Brain pericyte (primary cell): Measurements from ENCODE around the gene RPS4Y1.

Experiments
- DNase-seq: peaks from one replicate; pipeline ENCODE4 v3.0.0-alpha.2; 2012; ENCODE audit warnings: low read depth, low spot score

Gene RPS4Y1

GRCh38 chrY:2883561-2883960 lies 42.2 kb downstream of the RPS4Y1 start:
- no peak for DNase-seq

DNA sequence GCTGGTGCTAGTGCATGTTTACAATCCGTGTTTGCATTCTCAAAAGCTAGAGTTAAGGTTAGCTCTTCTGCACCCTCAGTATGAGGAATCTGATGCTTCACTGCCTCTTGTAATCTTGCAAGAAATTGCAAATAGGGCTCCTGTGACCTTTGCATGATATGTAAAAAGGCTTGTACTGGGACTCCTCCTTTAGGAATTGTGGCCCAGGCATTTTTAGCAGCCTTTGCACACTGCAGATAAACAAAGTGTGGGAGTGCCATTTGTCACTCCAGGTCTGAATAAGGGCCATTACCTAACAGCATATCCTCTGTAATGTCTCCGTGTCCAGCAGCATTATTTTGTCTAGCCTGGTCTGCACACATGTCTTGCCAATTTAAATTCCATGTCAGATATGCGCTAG lies 44.5 kb downstream of the RPS4Y1 start:
- DNase-seq = no peak

DNA sequence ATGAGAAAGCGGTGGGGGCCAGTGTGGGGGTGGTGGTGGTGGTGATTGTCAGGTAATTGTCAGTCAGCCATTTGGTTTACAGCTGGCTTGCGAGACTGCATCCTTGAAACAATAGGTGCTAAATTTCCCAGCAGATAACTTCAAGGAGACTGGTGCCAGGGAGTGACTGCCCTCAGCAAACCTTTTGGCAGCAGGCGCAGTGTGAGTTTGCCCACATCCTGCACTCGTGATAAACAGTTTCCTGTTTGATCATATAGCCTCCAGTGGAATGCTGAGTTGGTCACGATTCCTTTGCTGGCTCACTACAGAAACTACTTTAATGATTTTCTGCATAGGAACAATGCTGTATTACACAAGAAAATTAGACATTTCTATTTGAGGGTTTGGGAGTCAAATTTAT lies 46.0 kb downstream of the RPS4Y1 start:
- DNase-seq = no peak

DNA sequence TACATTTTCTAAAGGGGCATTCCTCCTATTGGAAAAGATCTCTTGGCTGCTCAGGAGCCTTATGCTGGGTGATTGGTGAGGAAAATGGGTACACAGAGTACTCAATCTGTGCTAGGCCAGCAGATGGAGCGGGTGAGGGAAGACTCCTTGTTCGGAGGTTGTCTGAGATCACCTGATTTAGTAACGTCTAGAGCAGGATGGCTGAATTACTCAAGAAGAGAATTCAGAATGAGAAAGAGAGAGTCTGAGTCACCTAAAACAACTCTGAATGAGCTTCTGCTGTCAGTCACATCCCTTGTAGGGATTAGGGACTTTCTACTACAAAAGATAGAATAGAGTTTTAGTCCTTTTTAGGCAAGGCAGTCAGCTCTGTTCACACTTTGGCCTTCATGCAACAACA lies 46.6 kb downstream of the RPS4Y1 start:
- DNase-seq = no peak

DNA sequence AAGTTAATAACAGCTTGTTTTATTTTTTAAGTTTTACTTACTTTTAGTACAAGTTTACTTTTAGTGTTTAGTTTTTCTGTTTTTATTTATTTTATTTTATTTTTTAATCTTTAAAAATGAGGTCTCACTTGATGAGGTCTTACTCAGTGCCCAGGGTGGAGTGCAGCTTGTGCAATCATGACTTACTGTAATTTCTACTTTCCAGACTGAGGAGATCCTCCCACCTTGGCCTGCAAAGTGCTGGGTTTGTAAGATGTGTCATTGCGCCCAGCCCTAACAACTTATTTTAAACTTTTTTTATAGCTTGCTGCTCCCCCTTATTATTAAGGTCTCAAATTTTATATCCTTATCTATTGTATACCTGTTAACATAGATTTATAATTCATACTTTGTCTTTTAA lies 52.1 kb downstream of the RPS4Y1 start:
- no peak for DNase-seq

DNA sequence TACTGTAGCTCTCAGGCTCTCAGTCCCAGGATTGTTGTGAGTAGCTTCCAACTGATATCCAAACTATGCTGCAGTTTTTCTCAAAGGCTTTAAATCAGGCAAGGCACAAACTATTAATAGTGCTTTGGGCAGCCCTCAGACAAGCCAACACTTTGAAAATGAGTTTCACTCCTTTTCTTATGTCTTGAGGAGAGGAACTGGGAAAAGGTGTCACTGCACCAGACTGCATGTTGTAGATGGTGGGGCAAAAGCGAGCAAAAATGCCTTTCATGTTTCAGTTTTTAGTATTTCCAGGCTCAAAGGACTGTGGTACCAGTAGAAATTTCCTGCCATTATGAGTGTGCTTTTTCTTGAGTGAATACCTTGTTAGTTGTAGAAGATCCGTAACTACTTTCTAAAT lies 54.6 kb downstream of the RPS4Y1 start:
- DNase-seq = no peak

GRCh38 chrY:2907356-2907755 lies 66.0 kb downstream of the RPS4Y1 start:
- no peak for DNase-seq

DNA sequence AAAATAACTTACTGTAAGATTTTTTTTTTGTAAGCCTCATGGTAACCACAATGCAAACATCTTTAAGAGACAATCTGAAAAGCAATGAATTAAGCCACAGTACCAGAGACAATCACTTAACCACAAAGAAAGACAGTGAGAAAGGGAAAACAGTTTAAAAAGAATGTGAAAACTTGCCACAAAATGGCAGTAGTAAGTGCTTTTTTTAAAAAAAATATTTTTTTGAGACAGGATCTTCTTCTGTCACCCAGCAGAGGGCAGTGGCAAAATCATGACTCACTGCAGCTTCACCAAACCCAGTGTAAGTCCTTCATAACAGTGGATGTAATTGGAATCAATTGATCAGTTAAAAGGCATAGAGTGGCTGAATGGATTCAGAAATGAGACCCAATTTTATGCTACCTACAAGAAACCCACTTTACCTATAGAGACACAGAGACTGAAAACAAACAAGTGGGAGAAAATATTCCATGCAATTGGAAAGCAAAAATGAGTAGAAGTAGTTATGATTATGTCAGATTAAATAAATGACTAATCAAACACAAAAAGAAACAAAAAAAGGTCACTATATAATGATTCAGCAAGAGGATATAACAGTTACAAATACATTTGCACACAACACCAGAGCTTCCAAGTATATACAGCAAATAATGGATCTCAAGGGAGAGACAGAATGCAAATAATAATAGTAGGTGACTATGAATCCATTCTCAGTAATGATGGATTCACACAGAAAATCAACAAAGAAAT lies 71.8 kb downstream of the RPS4Y1 start:
- no peak for DNase-seq
